ENCODE results near the gene SPATA31A7.
"Not testable (repeated sequence)": the region's sequence is repeated elsewhere in the genome, so short reads cannot be mapped to it uniquely, and the experiment has no call there.

The SPATA31A7 gene

DNA sequence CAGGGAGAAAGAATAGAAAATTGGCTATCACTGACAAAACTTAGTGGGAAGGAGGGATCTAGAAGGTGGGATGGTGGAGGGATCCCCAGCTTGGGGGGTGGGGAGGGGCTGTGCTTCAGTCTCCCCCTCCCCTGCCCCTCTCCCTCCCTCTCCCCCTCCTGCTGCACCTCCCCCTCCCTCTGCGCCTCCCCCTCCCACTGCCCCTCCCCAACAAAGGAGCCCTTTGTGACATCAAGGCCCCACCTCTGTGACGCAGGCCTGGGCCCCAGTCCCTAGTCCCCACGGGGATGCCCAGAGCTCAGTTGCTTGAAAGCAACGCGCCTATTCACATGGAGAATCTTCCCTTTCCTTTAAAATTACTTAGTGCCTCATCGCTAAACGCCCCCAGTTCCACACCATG is at the start of gene SPATA31A7:
SPATA31A7 (plus strand) TSS at position 301 of the 400 bp plus-strand sequence; CDS start at position 330, 29 bp downstream.
- DNase-seq, result not testable (repeated sequence)

- not testable (repeated sequence) for DNase-seq
Measured at GRCh38 chr9:61226438-61226837, 36.6 kb downstream of the SPATA31A7 start.

Measured in DMS53 (cell line).